ENCODE measurements around the gene HYOU1. TPM values are rescaled to one million over a fixed set of nuclear protein-coding genes. Genes with fewer than 3 reads are reported as not detected.

Gene HYOU1
- total and polyA plus RNA-seq, 7 donors = 6.0 to 106 (median 26.8) TPM

- no peak for DNase-seq
- Histone ChIP-seq H3K4me1 (peaks cover 0 to 37% (median 23%) of the 10 kb centered on the region in 4 donors), H3K27me3 (no peaks in the 10 kb centered on the region), H3K9me3 (no peaks in the 10 kb centered on the region), H3K36me3 (peaks cover 0 to 4% (median 1%) of the 10 kb centered on the region in 4 donors), H3K27ac (no peak overlapping the region), H3K4me3 (no peak overlapping the region)
- WGBS, 2 donors = 81% methylated on average over 9 of the region's 9 CpGs
- TF ChIP-seq, protein P1, sequence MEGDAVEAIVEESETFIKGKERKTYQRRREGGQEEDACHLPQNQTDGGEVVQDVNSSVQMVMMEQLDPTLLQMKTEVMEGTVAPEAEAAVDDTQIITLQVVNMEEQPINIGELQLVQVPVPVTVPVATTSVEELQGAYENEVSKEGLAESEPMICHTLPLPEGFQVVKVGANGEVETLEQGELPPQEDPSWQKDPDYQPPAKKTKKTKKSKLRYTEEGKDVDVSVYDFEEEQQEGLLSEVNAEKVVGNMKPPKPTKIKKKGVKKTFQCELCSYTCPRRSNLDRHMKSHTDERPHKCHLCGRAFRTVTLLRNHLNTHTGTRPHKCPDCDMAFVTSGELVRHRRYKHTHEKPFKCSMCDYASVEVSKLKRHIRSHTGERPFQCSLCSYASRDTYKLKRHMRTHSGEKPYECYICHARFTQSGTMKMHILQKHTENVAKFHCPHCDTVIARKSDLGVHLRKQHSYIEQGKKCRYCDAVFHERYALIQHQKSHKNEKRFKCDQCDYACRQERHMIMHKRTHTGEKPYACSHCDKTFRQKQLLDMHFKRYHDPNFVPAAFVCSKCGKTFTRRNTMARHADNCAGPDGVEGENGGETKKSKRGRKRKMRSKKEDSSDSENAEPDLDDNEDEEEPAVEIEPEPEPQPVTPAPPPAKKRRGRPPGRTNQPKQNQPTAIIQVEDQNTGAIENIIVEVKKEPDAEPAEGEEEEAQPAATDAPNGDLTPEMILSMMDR (IDR thresholded peaks at IDR 0.05) = no peak
- no peak for TF ChIP-seq POLR2AphosphoS5 (IDR thresholded peaks at IDR 0.05)
- TF ChIP-seq EP300 (IDR thresholded peaks at IDR 0.05) = no peak
- no peak for TF ChIP-seq POLR2A (IDR thresholded peaks at IDR 0.05)
- intact Hi-C loops (cut with DNase I) = no loop called here
Observed at GRCh38 chr11:119091178-119091577, 34.2 kb upstream of the HYOU1 start.

DNA sequence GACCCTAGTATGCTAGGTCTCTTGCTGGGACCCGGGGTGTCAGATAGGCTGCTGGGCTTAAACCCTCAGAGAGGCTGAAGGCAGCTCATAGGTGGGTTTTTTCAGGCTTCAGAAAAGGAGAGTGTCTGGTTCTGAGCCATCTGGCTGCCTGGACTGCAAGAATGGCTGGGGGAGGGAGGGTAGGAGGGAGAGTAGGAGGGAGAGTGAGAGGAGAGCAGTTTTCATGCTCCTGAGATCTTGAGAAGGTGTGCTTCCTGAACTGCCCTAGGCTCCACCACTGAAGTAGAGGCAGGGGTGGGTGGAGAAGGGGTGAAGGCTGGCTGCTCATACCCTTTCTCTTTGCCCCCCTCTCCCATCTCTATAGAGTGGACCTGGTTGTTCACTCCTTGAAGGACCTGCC lies 32.3 kb upstream of the HYOU1 start:
- no peak overlapping the region for H3K27ac ChIP-seq
- DNase-seq = no peak
- no peak overlapping the region for H3K4me3 ChIP-seq
- no peaks in the 10 kb centered on the region for H3K9me3 ChIP-seq
- H3K36me3 ChIP-seq = peaks cover 0 to 4% (median 1%) of the 10 kb centered on the region in 4 donors
- TF ChIP-seq, protein P1 (IDR thresholded peaks at IDR 0.05) = no peak
- TF ChIP-seq POLR2A (IDR thresholded peaks at IDR 0.05) (no peak), POLR2AphosphoS5 (IDR thresholded peaks at IDR 0.05) (no peak), EP300 (IDR thresholded peaks at IDR 0.05) (no peak)
- intact Hi-C loops (cut with DNase I) = no loop called here
- 93 to 100% methylated on average over 1 of the region's 1 CpG for WGBS, 2 donors
- H3K27me3 ChIP-seq = no peaks in the 10 kb centered on the region
- H3K4me1 ChIP-seq = peaks cover 0 to 37% (median 30%) of the 10 kb centered on the region in 4 donors

- Histone ChIP-seq H3K36me3 (peaks cover 0 to 4% (median 1%) of the 10 kb centered on the region in 4 donors), H3K9me3 (no peaks in the 10 kb centered on the region), H3K4me1 (peaks cover 0 to 30% (median 26%) of the 10 kb centered on the region in 4 donors), H3K4me3 (no peak overlapping the region), H3K27ac (no peak overlapping the region), H3K27me3 (no peaks in the 10 kb centered on the region)
- intact Hi-C loops (cut with DNase I) = no loop called here
- WGBS, 2 donors = 95 to 97% methylated on average over 9 of the region's 9 CpGs
- TF ChIP-seq POLR2A (IDR thresholded peaks at IDR 0.05) (no peak), POLR2AphosphoS5 (IDR thresholded peaks at IDR 0.05) (no peak), EP300 (IDR thresholded peaks at IDR 0.05) (no peak)
- TF ChIP-seq, protein P1 (IDR thresholded peaks at IDR 0.05) = no peak
- no peak for DNase-seq
Observed at GRCh38 chr11:119088406-119088805, 31.4 kb upstream of the HYOU1 start.

DNA sequence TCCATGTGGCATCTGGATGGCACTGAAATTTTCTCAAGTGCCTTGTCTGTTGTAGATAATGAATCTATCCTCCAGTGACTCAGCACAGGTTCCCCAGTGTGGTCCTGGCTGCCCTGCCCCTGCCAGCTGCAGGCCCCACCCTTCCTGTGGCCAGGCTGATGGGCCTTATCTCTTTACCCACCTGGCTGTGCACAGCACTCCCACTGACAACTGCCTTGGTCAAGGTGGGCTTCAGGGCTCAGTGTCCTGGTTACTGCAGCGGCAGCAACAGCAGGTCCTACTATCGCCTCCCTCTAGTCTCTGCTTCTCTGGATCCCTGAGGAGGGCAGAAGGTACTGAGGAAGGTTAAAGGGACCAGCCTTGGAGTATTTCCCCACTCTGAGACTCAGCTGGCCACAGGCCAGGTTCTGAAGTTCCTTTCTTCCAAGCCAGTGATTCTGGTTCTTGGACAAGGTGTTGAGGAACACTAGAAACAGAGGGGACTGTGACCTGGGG lies 30.8 kb upstream of the HYOU1 start:
- no peak for DNase-seq

GRCh38 chr11:119087123-119087522 lies 30.1 kb upstream of the HYOU1 start:
- H3K27ac ChIP-seq = no peak overlapping the region
- no peaks in the 10 kb centered on the region for H3K9me3 ChIP-seq
- DNase-seq = no peak
- peaks cover 0 to 17% (median 14%) of the 10 kb centered on the region in 4 donors for H3K4me1 ChIP-seq
- intact Hi-C loops (cut with DNase I) = no loop called here
- H3K4me3 ChIP-seq = no peak overlapping the region
- no peaks in the 10 kb centered on the region for H3K27me3 ChIP-seq
- WGBS, 2 donors = 89 to 90% methylated on average over 6 of the region's 6 CpGs
- H3K36me3 ChIP-seq = peaks cover 0 to 11% (median 2%) of the 10 kb centered on the region in 4 donors
- TF ChIP-seq, protein P1 (IDR thresholded peaks at IDR 0.05) = no peak
- TF ChIP-seq POLR2AphosphoS5 (IDR thresholded peaks at IDR 0.05) (no peak), EP300 (IDR thresholded peaks at IDR 0.05) (no peak), POLR2A (IDR thresholded peaks at IDR 0.05) (no peak)

More for the DNA sequence above, 30.8 kb upstream of the HYOU1 start:
- no peak overlapping the region for H3K4me3 ChIP-seq
- H3K27me3 ChIP-seq = no peaks in the 10 kb centered on the region
- WGBS, 2 donors = 84 to 97% methylated on average over 2 of the region's 2 CpGs
- no peak for TF ChIP-seq EP300 (IDR thresholded peaks at IDR 0.05)
- TF ChIP-seq POLR2AphosphoS5 (IDR thresholded peaks at IDR 0.05) = no peak
- intact Hi-C loops (cut with DNase I) = no loop called here
- H3K36me3 ChIP-seq = peaks cover 0 to 4% (median 0%) of the 10 kb centered on the region in 4 donors
- no peak overlapping the region for H3K27ac ChIP-seq
- H3K4me1 ChIP-seq = peaks cover 0 to 24% (median 19%) of the 10 kb centered on the region in 4 donors
- H3K9me3 ChIP-seq = no peaks in the 10 kb centered on the region

All from sigmoid colon (tissue), 7 donors.